OCI-LY1 (cell line): ENCODE measurements around the gene NUCB2.

ENCODE experiments used
- EZH2 ChIP-seq: fragments of 200-600 bp; sonication (generic), shearing (Covaris generic); IDR thresholded peaks from 2 replicates; pipeline ENCODE4 v1.8.0; 2017; ENCODE audit warnings: borderline replicate concordance, mixed run types, mild to moderate bottlenecking, antibody characterized with exemption, low read length, moderate library complexity, mixed read lengths
- TF ChIP-seq, protein P1 (sequence below): fragments of 200-600 bp; sonication (generic), shearing (Covaris generic); IDR thresholded peaks from 2 replicates; pipeline ENCODE4 v1.5.1; 2017; ENCODE audit warnings: mild to moderate bottlenecking, antibody characterized with exemption, low read length, moderate library complexity, mixed read lengths

DNA sequence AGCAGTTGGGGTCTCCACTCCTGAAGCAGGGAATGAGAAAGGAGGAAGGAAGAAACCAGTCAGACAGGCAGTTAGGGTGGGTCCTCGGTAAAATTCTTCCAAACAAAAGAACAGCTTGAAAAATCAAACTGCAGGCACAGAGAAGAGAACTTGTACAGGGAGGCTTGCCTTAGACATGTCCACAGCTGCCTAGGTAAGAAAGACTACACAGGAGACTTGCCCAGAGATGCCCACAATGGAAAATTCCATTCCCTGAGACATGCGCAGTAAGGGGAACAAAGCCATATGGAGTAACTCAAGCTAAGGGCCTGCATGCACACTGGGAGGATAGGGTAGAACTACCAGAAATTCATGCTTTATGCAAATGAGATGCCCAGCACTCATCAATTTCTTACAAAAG, 102.1 kb downstream of the NUCB2 start:
- TF ChIP-seq, protein P1, sequence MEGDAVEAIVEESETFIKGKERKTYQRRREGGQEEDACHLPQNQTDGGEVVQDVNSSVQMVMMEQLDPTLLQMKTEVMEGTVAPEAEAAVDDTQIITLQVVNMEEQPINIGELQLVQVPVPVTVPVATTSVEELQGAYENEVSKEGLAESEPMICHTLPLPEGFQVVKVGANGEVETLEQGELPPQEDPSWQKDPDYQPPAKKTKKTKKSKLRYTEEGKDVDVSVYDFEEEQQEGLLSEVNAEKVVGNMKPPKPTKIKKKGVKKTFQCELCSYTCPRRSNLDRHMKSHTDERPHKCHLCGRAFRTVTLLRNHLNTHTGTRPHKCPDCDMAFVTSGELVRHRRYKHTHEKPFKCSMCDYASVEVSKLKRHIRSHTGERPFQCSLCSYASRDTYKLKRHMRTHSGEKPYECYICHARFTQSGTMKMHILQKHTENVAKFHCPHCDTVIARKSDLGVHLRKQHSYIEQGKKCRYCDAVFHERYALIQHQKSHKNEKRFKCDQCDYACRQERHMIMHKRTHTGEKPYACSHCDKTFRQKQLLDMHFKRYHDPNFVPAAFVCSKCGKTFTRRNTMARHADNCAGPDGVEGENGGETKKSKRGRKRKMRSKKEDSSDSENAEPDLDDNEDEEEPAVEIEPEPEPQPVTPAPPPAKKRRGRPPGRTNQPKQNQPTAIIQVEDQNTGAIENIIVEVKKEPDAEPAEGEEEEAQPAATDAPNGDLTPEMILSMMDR, result no peak
- no peak for TF ChIP-seq EZH2
